Activated CD4-positive, alpha-beta T cell treated with anti-CD3 and anti-CD28 coated beads, Interleukin-2, amount 50 U/mL, for 48 hours (primary cell): ENCODE results near the gene BLVRB.
"Not testable (repeated sequence)": the region's sequence is repeated elsewhere in the genome, so short reads cannot be mapped to it uniquely, and the experiment has no call there.

Experiments used
- DNase-seq, 2 experiments: peaks; one replicate each; pipeline ENCODE4 v3.0.0-alpha.2; 2020

The BLVRB gene

GRCh38 chr19:40421993-40422747 is 43.4 kb downstream of the BLVRB start:
- DNase-seq: no peak

DNA sequence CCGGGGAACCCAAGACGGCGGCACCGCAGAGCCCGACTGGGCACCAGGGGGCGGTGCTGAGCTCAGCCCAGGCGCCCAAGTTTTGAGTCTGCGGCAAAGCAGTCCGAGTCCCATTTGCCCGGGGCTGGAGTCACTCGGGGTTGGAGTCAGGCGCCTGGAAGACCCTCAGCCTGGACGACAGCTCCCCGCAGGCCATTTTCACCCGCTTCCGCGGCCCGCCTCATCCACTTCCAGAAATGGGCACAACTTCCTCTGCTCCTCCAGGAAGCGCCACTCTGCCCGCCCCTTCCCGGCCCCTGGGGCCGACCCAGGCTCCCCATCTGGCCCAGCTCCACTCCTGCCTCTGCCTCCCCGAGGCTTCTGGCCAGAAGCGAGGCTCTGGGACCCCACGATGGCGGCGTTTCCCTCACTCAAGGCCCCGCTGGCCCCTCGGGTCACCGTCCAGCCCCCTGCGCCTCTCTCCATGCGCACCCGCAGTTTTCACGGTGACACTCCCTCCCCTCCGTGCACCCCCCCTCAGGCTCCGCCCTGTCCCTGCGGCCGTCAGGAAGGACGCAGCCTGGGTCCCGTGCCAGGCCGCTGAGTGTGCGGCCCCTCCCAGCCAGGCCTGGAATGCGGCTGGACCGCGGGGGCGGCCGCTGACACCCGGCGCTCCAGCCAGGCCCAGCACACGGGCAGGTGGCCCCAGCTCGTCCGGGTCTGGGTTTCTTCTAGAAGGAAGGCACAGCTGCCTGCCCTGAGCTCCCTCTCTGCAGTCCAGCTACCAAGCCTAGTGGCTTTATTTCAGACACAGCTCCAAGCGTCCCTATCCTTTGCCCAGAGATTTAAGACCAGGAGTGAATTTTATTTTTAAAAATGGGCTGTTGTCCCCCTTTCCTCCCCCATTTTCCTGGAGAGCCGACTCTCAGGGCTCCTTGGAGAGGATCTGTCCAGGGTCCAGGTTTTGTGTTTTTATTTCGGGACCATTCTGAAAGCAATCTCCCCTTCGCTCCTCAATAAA is 44.5 kb downstream of the BLVRB start:
- DNase-seq: peak; percentile 82 to 84

DNA sequence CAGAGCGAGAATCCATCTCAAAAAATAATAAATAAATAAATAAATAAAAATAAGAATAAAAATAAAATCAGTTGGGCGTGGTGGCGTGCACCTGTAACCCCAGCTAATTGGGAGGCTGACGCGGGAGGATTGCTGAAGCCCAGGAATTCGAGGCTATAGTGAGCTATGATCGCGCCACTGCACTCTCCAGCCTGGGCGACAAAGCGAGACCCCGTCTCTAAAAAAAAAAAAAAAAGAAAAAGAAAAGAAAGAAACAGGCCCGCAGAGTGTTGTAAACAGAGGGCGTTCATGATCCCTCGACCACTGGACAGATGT is 45.1 kb downstream of the BLVRB start:
- DNase-seq: no peak

- DNase-seq: no peak
Measured at GRCh38 chr19:40419780-40420179, 45.8 kb downstream of the BLVRB start.

DNA sequence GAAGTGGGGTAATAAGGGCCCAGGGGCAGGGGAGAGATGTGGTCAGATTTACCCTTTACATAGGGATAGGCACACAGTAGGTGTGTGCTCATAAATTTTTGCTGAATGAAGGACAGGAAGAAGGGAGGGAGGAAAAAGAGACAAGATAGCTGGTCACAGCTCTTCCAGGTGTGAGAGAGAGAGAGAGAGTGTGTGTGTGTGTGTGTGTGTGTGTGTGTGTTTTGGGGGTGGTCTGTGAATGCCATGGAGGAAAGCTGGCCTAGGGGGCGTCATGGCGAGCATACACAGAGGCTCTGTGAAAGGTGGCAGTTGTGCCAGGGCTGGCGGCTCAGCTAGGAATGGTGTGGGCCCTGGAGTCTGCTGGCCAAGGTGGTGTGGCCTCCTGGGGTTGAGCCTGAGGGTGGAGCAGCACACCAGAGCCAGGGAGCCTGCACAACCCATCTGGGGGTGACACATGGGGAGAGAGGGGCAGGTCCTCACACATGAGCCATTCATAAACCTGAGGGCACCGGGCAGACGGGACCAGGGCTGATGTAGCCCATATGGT is 46.4 kb downstream of the BLVRB start:
- no peak for DNase-seq

- no peak for DNase-seq
Measured at GRCh38 chr19:40418040-40418439, 47.5 kb downstream of the BLVRB start.

DNA sequence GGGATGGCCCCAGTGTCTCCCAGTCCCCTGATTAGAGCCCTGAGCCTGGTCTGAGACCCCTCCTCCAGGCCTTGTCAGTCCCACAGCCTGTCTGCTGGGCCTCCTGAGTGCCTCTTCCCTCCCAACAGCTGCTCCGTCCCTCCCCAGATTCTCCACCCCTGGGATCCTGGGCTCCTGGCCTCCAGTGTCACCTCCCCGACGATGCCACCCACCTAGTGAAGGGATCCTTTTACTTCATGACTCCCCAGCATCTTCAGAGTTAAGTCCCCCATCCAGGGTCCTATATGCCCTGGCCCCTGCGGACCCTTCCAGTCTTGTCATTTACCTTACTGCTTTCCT is 47.9 kb downstream of the BLVRB start:
- no peak for DNase-seq

DNA sequence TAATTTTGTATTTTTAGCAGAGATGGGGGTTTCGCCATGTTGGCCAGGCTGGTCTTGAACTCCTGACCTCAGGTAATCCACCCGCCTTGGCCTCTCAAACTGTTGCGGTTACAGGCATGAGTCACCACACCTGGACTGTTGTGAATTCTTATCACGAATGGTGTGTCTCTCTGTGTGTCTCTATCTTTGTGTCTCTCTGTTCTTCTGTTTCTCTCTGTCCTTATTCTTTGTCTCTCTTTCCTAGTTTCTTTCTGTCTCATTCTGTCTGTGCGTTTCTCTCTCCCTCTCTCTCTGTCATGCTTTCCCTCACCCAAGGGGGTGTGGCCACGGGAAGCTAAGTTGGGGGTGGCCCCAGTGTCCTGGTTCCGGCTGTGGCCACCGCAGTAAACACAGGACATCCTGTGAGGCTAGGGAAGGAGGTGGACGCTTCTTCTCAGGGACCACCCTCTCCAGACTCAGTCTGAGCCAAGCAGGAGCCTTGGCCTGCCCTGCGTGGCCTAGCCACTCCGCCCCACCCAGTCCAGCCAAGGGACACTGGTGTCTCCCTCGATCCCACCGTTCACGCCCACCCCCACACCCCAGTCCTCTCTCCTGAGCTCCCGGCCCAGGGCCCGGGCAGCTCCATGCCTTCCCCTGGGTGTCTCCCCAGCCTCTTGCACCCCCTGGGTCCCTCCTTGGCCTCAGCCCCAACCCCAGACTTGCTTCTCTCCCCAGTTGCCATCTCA is 48.5 kb downstream of the BLVRB start:
- no peak for DNase-seq

DNA sequence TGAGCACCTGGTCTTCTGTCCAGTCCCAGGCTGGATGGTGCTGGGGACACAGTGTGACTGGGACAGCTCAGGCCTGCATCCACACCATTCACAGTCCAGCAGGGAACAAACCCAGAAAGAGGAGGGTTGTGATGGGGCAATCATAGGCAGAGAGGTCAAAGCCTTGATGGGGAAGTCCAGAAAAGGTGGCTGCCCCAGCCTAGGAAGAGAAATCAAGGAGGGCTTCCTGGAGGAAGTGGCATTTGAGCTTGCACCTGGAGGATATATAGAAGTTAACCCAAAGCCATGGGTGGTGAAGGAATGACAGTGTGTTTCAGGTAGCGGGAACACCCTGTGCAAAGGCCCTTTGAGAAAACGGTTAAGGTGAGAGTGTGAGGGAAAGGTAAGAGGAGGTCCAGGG is 49.8 kb downstream of the BLVRB start:
- no peak for DNase-seq

DNA sequence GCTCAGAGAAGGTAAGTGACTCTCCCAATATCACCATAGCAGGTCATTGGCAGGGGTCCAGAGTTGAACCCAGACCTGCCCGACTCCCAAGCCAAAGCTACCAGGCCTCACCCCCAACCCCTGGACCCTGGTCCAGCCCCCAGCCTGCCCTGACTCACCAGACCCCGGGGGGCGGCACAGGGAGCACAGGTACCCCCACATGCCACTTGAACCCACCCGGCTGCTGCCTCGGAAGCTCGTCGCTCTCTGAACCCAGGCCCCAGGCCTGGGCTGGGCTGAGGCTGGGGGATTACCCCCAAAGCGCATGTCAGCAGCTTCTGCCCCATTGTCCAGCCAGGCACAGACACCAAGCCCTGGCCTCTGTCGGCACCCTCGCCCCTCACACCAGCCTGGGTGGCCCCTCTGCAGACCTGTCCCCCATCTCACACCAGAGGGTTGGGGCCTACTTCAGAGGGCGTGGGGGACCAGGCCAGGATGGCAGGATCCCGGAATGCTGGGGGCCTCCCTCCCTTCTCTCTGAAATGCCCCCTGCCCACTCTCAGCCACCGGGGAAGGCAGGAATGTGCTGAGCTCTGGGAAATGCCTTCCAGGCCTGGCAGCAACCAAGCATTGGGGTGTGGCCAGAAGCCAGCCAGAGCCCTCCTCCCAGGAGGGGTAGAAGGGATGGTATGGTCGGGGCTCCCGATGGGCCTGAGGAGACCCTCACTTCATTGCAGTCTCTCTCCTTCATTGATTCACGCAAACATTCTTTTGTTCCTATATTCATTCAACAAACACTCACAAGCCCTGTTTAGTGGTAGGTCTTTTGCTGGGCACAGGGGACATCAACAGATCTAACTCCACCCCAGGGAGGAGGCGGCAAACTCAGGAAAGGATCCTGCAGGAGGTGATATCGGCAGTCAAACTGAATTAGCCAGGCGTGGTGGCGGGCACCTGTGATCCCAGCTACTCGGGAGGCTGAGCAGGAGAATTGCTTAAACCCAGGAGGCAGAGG is 50.7 kb downstream of the BLVRB start:
- no peak for DNase-seq

GRCh38 chr19:40413291-40413845 is 52.2 kb downstream of the BLVRB start, which contains the start of gene PRX:
Gene PRX, minus strand, starts transcription at chr19:40413378. Its CDS starts 5,446 bp downstream, at chr19:40407932.
- no peak for DNase-seq

- DNase-seq: no peak
Measured at GRCh38 chr19:40412866-40413265, 52.7 kb downstream of the BLVRB start.

GRCh38 chr19:40411958-40412499 is 53.5 kb downstream of the BLVRB start:
- no peak for DNase-seq

DNA sequence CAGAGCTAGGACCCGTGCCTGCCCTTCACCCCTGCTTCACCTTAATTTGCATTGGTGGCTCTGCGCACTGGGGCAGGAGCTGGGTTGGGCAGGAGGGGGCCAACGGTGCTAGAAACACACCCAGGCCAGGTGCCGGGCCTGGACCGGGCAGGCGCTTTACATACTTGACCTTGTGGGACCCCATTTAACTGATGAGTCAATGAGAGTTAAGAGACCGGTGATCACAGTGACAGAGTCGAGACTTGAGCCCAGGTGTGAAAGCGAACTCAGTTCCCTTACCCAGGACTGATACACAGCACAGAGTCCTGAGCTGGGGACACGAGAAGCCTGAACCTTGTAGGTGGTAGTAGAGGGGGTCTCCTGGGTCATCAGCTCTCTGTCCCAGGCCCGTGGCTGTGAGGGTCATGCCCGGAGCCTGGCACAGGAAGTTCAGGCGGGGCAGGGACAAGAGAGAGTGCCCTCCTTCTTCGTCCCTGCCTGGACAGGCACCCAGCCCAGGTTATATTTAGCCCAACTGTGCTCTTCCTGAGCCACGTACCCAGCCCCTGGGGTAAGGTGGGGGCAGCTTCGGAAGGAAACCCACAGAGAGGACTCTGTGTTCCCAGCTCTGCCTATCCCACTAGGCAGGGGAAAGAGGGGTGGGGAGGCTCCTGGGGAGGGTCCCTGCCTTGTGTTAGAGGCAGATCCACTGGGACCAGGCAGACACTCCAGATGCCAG is 54.3 kb downstream of the BLVRB start:
- DNase-seq: no peak

- DNase-seq: no peak
Measured at GRCh38 chr19:40410030-40410389, 55.5 kb downstream of the BLVRB start.

- DNase-seq: not testable (repeated sequence)
Measured at GRCh38 chr19:40408598-40408925, 57.0 kb downstream of the BLVRB start.

- DNase-seq: no peak
Measured at GRCh38 chr19:40407714-40408597, 57.6 kb downstream of the BLVRB start.

GRCh38 chr19:40403262-40403984 is 62.1 kb downstream of the BLVRB start:
- DNase-seq: peak; percentile 93

GRCh38 chr19:40400559-40400958 is 65.0 kb downstream of the BLVRB start:
- no peak for DNase-seq
